Measurements from ENCODE around the gene AURKA. TPM values are rescaled to one million over a fixed set of nuclear protein-coding genes. Genes with fewer than 3 reads are reported as not detected.

Gene AURKA
- total and polyA plus RNA-seq, 2 experiments from 2014 or later: 75.8 to 82.0 TPM

DNA sequence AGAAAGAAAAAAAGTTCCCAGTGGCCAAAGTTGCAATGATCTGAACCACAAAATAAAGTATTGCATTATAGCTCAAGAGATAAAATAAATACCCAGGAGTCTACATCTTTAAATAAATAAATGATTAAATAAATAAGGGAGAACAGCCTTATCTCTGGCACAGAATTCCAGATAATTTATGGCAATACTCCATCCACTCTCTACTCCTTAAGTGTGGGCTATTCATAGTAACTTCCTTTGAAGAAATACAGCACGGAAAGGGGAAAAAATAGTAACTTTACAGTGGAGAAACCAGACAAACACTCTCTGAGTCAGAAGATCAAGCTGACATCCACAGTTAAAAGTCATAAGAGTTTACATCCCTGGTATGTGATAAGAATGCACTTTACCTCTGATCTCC is 11.6 kb downstream of the AURKA start (continued):
- no peak for TF ChIP-seq EZH2phosphoT487 (IDR thresholded peaks at IDR 0.05; ENCODE audit: unreplicated experiment)
- no peak for TF ChIP-seq EZH2 (IDR thresholded peaks at IDR 0.05; ENCODE audit: low read depth, unreplicated experiment)
- TF ChIP-seq CREB1 (CRISPR knock-in tag; IDR thresholded peaks at IDR 0.05; ENCODE audit: low read depth): no peak
- TF ChIP-seq POLR2AphosphoS5 (IDR thresholded peaks at IDR 0.05; ENCODE audit: low read depth): no peak

- H3K27ac Mint-ChIP-seq: no peak overlapping the region
These were observed 13.6 kb downstream of the AURKA start for GRCh38 chr20:56378386-56378785.

More at GRCh38 chr20:56378386-56378785, 13.6 kb downstream of the AURKA start:
- peaks cover 84% of the 10 kb centered on the region for H3K36me3 Mint-ChIP-seq (ENCODE audit: low read depth)
- H3K4me3 Mint-ChIP-seq: no peak overlapping the region
- H3K4me1 Mint-ChIP-seq: peaks cover 2% of the 10 kb centered on the region; the same call in 2 of the 3 replicates
- Histone ChIP-seq H4K20me1 (replicated peaks; ENCODE audit: insufficient read depth) (peaks cover 36% of the 10 kb centered on the region), H2AFZ (no peak overlapping the region), H3K4me2 (no peak overlapping the region), H3K27ac (ENCODE audit: low read depth) (no peak overlapping the region), H3K4me1 (ENCODE audit: insufficient read depth) (no peaks in the 10 kb centered on the region), H3K9me2 (ENCODE audit: insufficient read depth) (no peaks in the 10 kb centered on the region), H3K79me2 (replicated peaks; ENCODE audit: insufficient read depth) (peaks cover 99% of the 10 kb centered on the region), H3K36me3 (ENCODE audit: insufficient read depth) (peaks cover 65% of the 10 kb centered on the region), H3K27me3 (ENCODE audit: insufficient read depth) (no peaks in the 10 kb centered on the region), H3K4me3 (no peak overlapping the region), H3F3A (replicated peaks; ENCODE audit: low read depth) (no peaks in the 10 kb centered on the region)
- H3K9me3 Mint-ChIP-seq: no peaks in the 10 kb centered on the region
- peaks cover 3% of the 10 kb centered on the region for H3K27me3 Mint-ChIP-seq (ENCODE audit: insufficient read depth, low read depth, poor library complexity)
- TF ChIP-seq, protein P1, sequence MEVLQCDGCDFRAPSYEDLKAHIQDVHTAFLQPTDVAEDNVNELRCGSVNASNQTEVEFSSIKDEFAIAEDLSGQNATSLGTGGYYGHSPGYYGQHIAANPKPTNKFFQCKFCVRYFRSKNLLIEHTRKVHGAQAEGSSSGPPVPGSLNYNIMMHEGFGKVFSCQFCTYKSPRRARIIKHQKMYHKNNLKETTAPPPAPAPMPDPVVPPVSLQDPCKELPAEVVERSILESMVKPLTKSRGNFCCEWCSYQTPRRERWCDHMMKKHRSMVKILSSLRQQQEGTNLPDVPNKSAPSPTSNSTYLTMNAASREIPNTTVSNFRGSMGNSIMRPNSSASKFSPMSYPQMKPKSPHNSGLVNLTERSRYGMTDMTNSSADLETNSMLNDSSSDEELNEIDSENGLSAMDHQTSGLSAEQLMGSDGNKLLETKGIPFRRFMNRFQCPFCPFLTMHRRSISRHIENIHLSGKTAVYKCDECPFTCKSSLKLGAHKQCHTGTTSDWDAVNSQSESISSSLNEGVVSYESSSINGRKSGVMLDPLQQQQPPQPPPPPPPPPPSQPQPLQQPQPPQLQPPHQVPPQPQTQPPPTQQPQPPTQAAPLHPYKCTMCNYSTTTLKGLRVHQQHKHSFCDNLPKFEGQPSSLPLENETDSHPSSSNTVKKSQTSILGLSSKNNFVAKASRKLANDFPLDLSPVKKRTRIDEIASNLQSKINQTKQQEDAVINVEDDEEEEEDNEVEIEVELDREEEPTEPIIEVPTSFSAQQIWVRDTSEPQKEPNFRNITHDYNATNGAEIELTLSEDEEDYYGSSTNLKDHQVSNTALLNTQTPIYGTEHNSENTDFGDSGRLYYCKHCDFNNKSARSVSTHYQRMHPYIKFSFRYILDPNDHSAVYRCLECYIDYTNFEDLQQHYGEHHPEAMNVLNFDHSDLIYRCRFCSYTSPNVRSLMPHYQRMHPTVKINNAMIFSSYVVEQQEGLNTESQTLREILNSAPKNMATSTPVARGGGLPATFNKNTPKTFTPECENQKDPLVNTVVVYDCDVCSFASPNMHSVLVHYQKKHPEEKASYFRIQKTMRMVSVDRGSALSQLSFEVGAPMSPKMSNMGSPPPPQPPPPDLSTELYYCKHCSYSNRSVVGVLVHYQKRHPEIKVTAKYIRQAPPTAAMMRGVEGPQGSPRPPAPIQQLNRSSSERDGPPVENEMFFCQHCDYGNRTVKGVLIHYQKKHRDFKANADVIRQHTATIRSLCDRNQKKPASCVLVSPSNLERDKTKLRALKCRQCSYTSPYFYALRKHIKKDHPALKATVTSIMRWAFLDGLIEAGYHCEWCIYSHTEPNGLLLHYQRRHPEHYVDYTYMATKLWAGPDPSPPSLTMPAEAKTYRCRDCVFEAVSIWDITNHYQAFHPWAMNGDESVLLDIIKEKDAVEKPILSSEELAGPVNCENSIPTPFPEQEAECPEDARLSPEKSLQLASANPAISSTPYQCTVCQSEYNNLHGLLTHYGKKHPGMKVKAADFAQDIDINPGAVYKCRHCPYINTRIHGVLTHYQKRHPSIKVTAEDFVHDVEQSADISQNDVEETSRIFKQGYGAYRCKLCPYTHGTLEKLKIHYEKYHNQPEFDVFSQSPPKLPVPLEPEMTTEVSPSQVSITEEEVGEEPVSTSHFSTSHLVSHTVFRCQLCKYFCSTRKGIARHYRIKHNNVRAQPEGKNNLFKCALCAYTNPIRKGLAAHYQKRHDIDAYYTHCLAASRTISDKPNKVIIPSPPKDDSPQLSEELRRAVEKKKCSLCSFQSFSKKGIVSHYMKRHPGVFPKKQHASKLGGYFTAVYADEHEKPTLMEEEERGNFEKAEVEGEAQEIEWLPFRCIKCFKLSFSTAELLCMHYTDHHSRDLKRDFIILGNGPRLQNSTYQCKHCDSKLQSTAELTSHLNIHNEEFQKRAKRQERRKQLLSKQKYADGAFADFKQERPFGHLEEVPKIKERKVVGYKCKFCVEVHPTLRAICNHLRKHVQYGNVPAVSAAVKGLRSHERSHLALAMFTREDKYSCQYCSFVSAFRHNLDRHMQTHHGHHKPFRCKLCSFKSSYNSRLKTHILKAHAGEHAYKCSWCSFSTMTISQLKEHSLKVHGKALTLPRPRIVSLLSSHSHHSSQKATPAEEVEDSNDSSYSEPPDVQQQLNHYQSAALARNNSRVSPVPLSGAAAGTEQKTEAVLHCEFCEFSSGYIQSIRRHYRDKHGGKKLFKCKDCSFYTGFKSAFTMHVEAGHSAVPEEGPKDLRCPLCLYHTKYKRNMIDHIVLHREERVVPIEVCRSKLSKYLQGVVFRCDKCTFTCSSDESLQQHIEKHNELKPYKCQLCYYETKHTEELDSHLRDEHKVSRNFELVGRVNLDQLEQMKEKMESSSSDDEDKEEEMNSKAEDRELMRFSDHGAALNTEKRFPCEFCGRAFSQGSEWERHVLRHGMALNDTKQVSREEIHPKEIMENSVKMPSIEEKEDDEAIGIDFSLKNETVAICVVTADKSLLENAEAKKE (CRISPR knock-in tag; IDR thresholded peaks at IDR 0.05): no peak
- TF ChIP-seq POLR2AphosphoS5 (IDR thresholded peaks at IDR 0.05; ENCODE audit: low read depth) (no peak), EZH2 (IDR thresholded peaks at IDR 0.05; ENCODE audit: low read depth, unreplicated experiment) (no peak), CREB1 (CRISPR knock-in tag; IDR thresholded peaks at IDR 0.05; ENCODE audit: low read depth) (no peak), NANOG (IDR thresholded peaks at IDR 0.05; ENCODE audit: borderline replicate concordance) (no peak), STAT1 (IDR thresholded peaks at IDR 0.05; ENCODE audit: unreplicated experiment) (no peak)
- ATAC-seq (no peak), DNase-seq (ENCODE audit: low spot score) (no peak)
